HEK293 (cell line): Measurements from ENCODE around the gene CD68.

Experiments
- EGR2 ChIP-seq: fragments of 450-650 bp; formaldehyde crosslinking; IDR thresholded peaks from 2 replicates; pipeline ENCODE4 v1.5.1; 2016; ENCODE audit warnings: low read depth, missing biosample characterization, missing genetic modification characterization
- HOXD13 ChIP-seq: sonication (generic); formaldehyde crosslinking; IDR thresholded peaks from 2 replicates; pipeline ENCODE4 v1.8.0; 2022; ENCODE audit warnings: missing genetic modification reagents, borderline replicate concordance
- KLF8 ChIP-seq: fragments of 450-650 bp; formaldehyde crosslinking; IDR thresholded peaks from 2 replicates; pipeline ENCODE4 v1.5.1; 2016; ENCODE audit warnings: missing biosample characterization, missing genetic modification characterization
- MYNN ChIP-seq: fragments of 450-650 bp; formaldehyde crosslinking; IDR thresholded peaks from 2 replicates; pipeline ENCODE4 v1.5.1; 2016; ENCODE audit warnings: missing biosample characterization, missing genetic modification characterization, borderline replicate concordance
- SCRT2 ChIP-seq: fragments of 450-650 bp; formaldehyde crosslinking; IDR thresholded peaks from 2 replicates; pipeline ENCODE4 v1.5.1; 2016; ENCODE audit warnings: missing biosample characterization, missing genetic modification characterization
- ZEB2 ChIP-seq: fragments of 450-650 bp; formaldehyde crosslinking; IDR thresholded peaks from 2 replicates; pipeline ENCODE4 v1.5.1; 2016; ENCODE audit warnings: missing biosample characterization, missing genetic modification characterization
- ZFP41 ChIP-seq: fragments of 450-650 bp; formaldehyde crosslinking; IDR thresholded peaks from 2 replicates; pipeline ENCODE4 v1.5.1; 2016; ENCODE audit warnings: missing biosample characterization, missing genetic modification characterization, borderline replicate concordance
- ZFP69B ChIP-seq: fragments of 450-650 bp; formaldehyde crosslinking; IDR thresholded peaks from 2 replicates; pipeline ENCODE4 v1.5.1; 2016; ENCODE audit warnings: missing biosample characterization, missing genetic modification characterization
- ZNF214 ChIP-seq: fragments of 450-650 bp; formaldehyde crosslinking; IDR thresholded peaks from 2 replicates; pipeline ENCODE4 v1.5.1; 2017; ENCODE audit warnings: missing biosample characterization, mild to moderate bottlenecking, missing genetic modification characterization, borderline replicate concordance
- ZNF221 ChIP-seq: fragments of 450-650 bp; formaldehyde crosslinking; IDR thresholded peaks from 2 replicates; pipeline ENCODE4 v1.5.1; 2017; ENCODE audit warnings: missing biosample characterization, missing genetic modification characterization, borderline replicate concordance
- ZNF404 ChIP-seq: fragments of 450-650 bp; formaldehyde crosslinking; IDR thresholded peaks from 2 replicates; pipeline ENCODE4 v1.5.1; 2017; ENCODE audit warnings: missing biosample characterization, missing genetic modification characterization
- ZNF529 ChIP-seq: fragments of 450-650 bp; formaldehyde crosslinking; IDR thresholded peaks from 2 replicates; pipeline ENCODE4 v1.5.1; 2017; ENCODE audit warnings: missing genetic modification characterization, missing biosample characterization; ENCODE audit not compliant: insufficient replicate concordance
- ZNF549 ChIP-seq: fragments of 450-650 bp; IDR thresholded peaks from 2 replicates; pipeline ENCODE4 v1.5.1; 2018; ENCODE audit warnings: missing biosample characterization, missing genetic modification characterization, mild to moderate bottlenecking, inconsistent platforms, moderate library complexity
- ZNF580 ChIP-seq: fragments of 450-650 bp; formaldehyde crosslinking; IDR thresholded peaks from 2 replicates; pipeline ENCODE4 v1.5.1; 2016; ENCODE audit warnings: missing biosample characterization, missing genetic modification characterization
- ZNF596 ChIP-seq: fragments of 450-650 bp; IDR thresholded peaks from 2 replicates; pipeline ENCODE4 v1.5.0; 2018; ENCODE audit warnings: missing biosample characterization, mild to moderate bottlenecking, missing genetic modification characterization, moderate library complexity
- ZNF623 ChIP-seq: fragments of 450-650 bp; formaldehyde crosslinking; IDR thresholded peaks from 2 replicates; pipeline ENCODE4 v1.5.1; 2016; ENCODE audit warnings: missing biosample characterization, missing genetic modification characterization
- ZNF626 ChIP-seq: fragments of 450-650 bp; sonication (Bioruptor Pico); formaldehyde crosslinking; IDR thresholded peaks from 2 replicates; pipeline ENCODE4 v1.5.1; 2018; ENCODE audit warnings: missing biosample characterization, missing genetic modification characterization, inconsistent platforms
- ZNF692 ChIP-seq: fragments of 450-650 bp; formaldehyde crosslinking; IDR thresholded peaks from 2 replicates; pipeline ENCODE4 v1.5.1; 2016; ENCODE audit warnings: missing biosample characterization, missing genetic modification characterization
- ZNF76 ChIP-seq: fragments of 450-650 bp; formaldehyde crosslinking; IDR thresholded peaks from 2 replicates; pipeline ENCODE4; 2016; ENCODE audit warnings: low read depth, missing biosample characterization, missing genetic modification characterization, borderline replicate concordance
- ZNF768 ChIP-seq: fragments of 450-650 bp; formaldehyde crosslinking; IDR thresholded peaks from 2 replicates; pipeline ENCODE4 v1.5.1; 2018; ENCODE audit warnings: missing biosample characterization, mild to moderate bottlenecking, missing genetic modification characterization
- TF ChIP-seq, protein P1 (sequence below): fragments of 450-650 bp; formaldehyde crosslinking; IDR thresholded peaks from 2 replicates; pipeline ENCODE4 v1.5.1; 2016; ENCODE audit warnings: missing biosample characterization, missing genetic modification characterization
- TF ChIP-seq, protein P2 (sequence below): fragments of 450-650 bp; formaldehyde crosslinking; IDR thresholded peaks from 2 replicates; pipeline ENCODE4 v1.5.1; 2017; ENCODE audit warnings: missing biosample characterization, missing genetic modification characterization
- TF ChIP-seq, protein P3 (sequence below): fragments of 450-650 bp; formaldehyde crosslinking; IDR thresholded peaks from 2 replicates; pipeline ENCODE4 v1.5.1; 2016; ENCODE audit warnings: missing biosample characterization, missing genetic modification characterization
- TF ChIP-seq, protein P4 (sequence below): fragments of 450-650 bp; formaldehyde crosslinking; IDR thresholded peaks from 2 replicates; pipeline ENCODE4 v1.5.1; 2016; ENCODE audit warnings: missing biosample characterization, missing genetic modification characterization

CD68 gene

GRCh38 chr17:7586673-7587419 lies 7.4 kb downstream of the CD68 start (continued):
- no peak for TF ChIP-seq ZNF580 (tag by site-specific recombination)
- TF ChIP-seq, protein P1, sequence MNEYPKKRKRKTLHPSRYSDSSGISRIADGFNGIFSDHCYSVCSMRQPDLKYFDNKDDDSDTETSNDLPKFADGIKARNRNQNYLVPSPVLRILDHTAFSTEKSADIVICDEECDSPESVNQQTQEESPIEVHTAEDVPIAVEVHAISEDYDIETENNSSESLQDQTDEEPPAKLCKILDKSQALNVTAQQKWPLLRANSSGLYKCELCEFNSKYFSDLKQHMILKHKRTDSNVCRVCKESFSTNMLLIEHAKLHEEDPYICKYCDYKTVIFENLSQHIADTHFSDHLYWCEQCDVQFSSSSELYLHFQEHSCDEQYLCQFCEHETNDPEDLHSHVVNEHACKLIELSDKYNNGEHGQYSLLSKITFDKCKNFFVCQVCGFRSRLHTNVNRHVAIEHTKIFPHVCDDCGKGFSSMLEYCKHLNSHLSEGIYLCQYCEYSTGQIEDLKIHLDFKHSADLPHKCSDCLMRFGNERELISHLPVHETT (tag by site-specific recombination): no peak
- TF ChIP-seq SCRT2 (tag by site-specific recombination): no peak
- TF ChIP-seq, protein P2, sequence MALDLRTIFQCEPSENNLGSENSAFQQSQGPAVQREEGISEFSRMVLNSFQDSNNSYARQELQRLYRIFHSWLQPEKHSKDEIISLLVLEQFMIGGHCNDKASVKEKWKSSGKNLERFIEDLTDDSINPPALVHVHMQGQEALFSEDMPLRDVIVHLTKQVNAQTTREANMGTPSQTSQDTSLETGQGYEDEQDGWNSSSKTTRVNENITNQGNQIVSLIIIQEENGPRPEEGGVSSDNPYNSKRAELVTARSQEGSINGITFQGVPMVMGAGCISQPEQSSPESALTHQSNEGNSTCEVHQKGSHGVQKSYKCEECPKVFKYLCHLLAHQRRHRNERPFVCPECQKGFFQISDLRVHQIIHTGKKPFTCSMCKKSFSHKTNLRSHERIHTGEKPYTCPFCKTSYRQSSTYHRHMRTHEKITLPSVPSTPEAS (tag by site-specific recombination): no peak
- TF ChIP-seq, protein P3, sequence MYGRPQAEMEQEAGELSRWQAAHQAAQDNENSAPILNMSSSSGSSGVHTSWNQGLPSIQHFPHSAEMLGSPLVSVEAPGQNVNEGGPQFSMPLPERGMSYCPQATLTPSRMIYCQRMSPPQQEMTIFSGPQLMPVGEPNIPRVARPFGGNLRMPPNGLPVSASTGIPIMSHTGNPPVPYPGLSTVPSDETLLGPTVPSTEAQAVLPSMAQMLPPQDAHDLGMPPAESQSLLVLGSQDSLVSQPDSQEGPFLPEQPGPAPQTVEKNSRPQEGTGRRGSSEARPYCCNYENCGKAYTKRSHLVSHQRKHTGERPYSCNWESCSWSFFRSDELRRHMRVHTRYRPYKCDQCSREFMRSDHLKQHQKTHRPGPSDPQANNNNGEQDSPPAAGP (tag by site-specific recombination): no peak
- no peak for TF ChIP-seq ZNF692 (tag by site-specific recombination)
- TF ChIP-seq ZNF76 (tag by site-specific recombination): no peak
- no peak for TF ChIP-seq ZNF596
- no peak for TF ChIP-seq ZFP41 (tag by site-specific recombination)
- no peak for TF ChIP-seq ZNF549
- no peak for TF ChIP-seq ZNF768
- TF ChIP-seq ZNF626: no peak
- 0 out of 2 replicates have a peak, but pooled peaks have one; percentile 33 for TF ChIP-seq ZFP69B
- TF ChIP-seq HOXD13 (CRISPR knock-in tag): no peak
- TF ChIP-seq EGR2 (tag by site-specific recombination): no peak
- no peak for TF ChIP-seq ZNF623 (tag by site-specific recombination)
- no peak for TF ChIP-seq ZNF214 (tag by site-specific recombination)
- TF ChIP-seq, protein P4, sequence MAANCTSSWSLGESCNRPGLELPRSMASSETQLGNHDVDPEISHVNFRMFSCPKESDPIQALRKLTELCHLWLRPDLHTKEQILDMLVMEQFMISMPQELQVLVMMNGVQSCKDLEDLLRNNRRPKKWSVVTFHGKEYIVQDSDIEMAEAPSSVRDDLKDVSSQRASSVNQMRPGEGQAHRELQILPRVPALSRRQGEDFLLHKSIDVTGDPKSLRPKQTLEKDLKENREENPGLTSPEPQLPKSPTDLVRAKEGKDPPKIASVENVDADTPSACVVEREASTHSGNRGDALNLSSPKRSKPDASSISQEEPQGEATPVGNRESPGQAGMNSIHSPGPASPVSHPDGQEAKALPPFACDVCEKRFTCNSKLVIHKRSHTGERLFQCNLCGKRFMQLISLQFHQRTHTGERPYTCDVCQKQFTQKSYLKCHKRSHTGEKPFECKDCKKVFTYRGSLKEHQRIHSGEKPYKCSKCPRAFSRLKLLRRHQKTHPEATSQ (tag by site-specific recombination): no peak
- no peak for TF ChIP-seq KLF8
- no peak for TF ChIP-seq ZNF529 (tag by site-specific recombination)
- no peak for TF ChIP-seq ZNF404 (tag by site-specific recombination)
- TF ChIP-seq MYNN (tag by site-specific recombination): no peak
- TF ChIP-seq ZEB2 (tag by site-specific recombination): no peak
- TF ChIP-seq ZNF221: no peak
- TF ChIP-seq, all 188 proteins: peak for 16
